Caco-2 (cell line): ENCODE measurements around the gene ASAP2. TPM values are rescaled to one million over a fixed set of nuclear protein-coding genes. Genes with fewer than 3 reads are reported as not detected.

Experiments
- BruUV-seq: library from RNA; stranded (reverse); fragments of 400-500 nt; replicated peaks from 2 replicates; lab custom pipeline; 2021; lab: Mats Ljungman, UMichigan
- CTCF ChIA-PET: fragments of 300-600 bp; sonication (Branson Sonifier 250); formaldehyde crosslinking; loops from one replicate; lab custom pipeline; 2022; ENCODE audit warnings: antibody characterized with exemption; lab: Charles Lee
- POLR2A ChIA-PET: fragments of 300-600 bp; sonication (Branson Sonifier 250); formaldehyde crosslinking; loops from one replicate; lab custom pipeline; 2022; ENCODE audit warnings: antibody characterized with exemption; lab: Charles Lee
- DNase-seq, 2 experiments: peaks; one replicate each; pipeline versions ENCODE4 v3.0.0 to v3.0.0-alpha.2; 2020 to 2022
- H3K27me3 ChIP-seq: replicated peaks from 2 replicates; pipeline ENCODE4 v1.6.0; 2011; ENCODE audit warnings: low read length; ENCODE audit not compliant: control insufficient read depth, insufficient read depth
- H3K36me3 ChIP-seq: 2 replicates; pipeline ENCODE4 v1.5.1; 2011; ENCODE audit warnings: low read length; ENCODE audit not compliant: control insufficient read depth, insufficient read depth
- H3K4me1 ChIP-seq: fragments of 250-450 bp; sonication (Bioruptor Pico); 2 replicates; pipeline ENCODE4 v1.5.1; 2020; ENCODE audit warnings: mild to moderate bottlenecking
- H3K4me3 ChIP-seq: 2 replicates; pipeline ENCODE4 v1.5.1; 2011; ENCODE audit warnings: low read depth, mild to moderate bottlenecking, control low read depth, low read length
- H3K9me3 ChIP-seq: fragments of 250-450 bp; sonication (Bioruptor Pico); 2 replicates; pipeline ENCODE4 v1.5.1; 2020; ENCODE audit warnings: mild to moderate bottlenecking, moderate library complexity
- H3K27ac Mint-ChIP-seq: one replicate; pipeline ENCODE4 v1.8.0; 2022; ENCODE audit warnings: mixed read lengths; ENCODE audit not compliant: unreplicated experiment
- H3K27me3 Mint-ChIP-seq: one replicate; pipeline ENCODE4 v1.8.0; 2022; ENCODE audit warnings: mixed read lengths; ENCODE audit not compliant: insufficient read depth, unreplicated experiment
- H3K36me3 Mint-ChIP-seq: one replicate; pipeline ENCODE4 v1.8.0; 2022; ENCODE audit warnings: mild to moderate bottlenecking, mixed read lengths; ENCODE audit not compliant: insufficient read depth, unreplicated experiment
- H3K4me1 Mint-ChIP-seq: one replicate; pipeline ENCODE4 v1.8.0; 2022; ENCODE audit warnings: low read depth, mixed read lengths; ENCODE audit not compliant: unreplicated experiment
- H3K4me3 Mint-ChIP-seq: one replicate; pipeline ENCODE4 v1.8.0; 2022; ENCODE audit warnings: mild to moderate bottlenecking, moderate library complexity, mixed read lengths; ENCODE audit not compliant: unreplicated experiment
- H3K9me3 Mint-ChIP-seq: one replicate; pipeline ENCODE4 v1.8.0; 2022; ENCODE audit warnings: mixed read lengths; ENCODE audit not compliant: unreplicated experiment
- CTCF ChIP-seq, 2 experiments: fragments of 200-600 bp in 1 of 2; IDR thresholded peaks; 1 replicate in 1 of 2; 2 replicates in 1 of 2; pipeline versions ENCODE4 v1.5.1 to v1.8.0; 2011 to 2022; ENCODE audit warnings: antibody characterized with exemption in 1 of 2, control low read depth in 1 of 2, inconsistent platforms in 1 of 2, low read depth in 1 of 2, low read length in 1 of 2, mild to moderate bottlenecking in 1 of 2, moderate library complexity in 1 of 2; ENCODE audit not compliant: insufficient read depth in 1 of 2, severe bottlenecking in 1 of 2, unreplicated experiment in 1 of 2
- intact Hi-C: fragments of 100-400 bp; cut with micrococcal nuclease; formaldehyde crosslinking; loops from one replicate; pipeline ENCODE4 v1.10.0; 2022; ENCODE audit not compliant: unreplicated experiment
- total RNA-seq: library from RNA; stranded (reverse); gene quantifications from 2 replicates; pipeline ENCODE4 v1.2.3, GENCODE V29; 2022

The ASAP2 gene
- total RNA-seq, 1 experiment from 2014 or later: 25.6 TPM

- Histone ChIP-seq H3K4me3 (no peak overlapping the region), H3K27me3 (no peaks in the 10 kb centered on the region), H3K4me1 (peaks cover 41% of the 10 kb centered on the region), H3K36me3 (0 out of 2 replicates have a peak, but pooled peaks cover 1% of the 10 kb centered on the region), H3K9me3 (no peaks in the 10 kb centered on the region)
- BruUV-seq: no TSS peak
- intact Hi-C loops: no loop called here
- no peak for TF ChIP-seq CTCF (IDR thresholded peaks at IDR 0.05; ENCODE audit: insufficient read depth in 1 of 2, low read depth in 1 of 2, low read length in 1 of 2, severe bottlenecking in 1 of 2, unreplicated experiment in 1 of 2)
- no peak for DNase-seq
- H3K36me3 Mint-ChIP-seq: peaks cover 12% of the 10 kb centered on the region
- no peaks in the 10 kb centered on the region for H3K9me3 Mint-ChIP-seq
- peak overlapping the region; percentile 35 for H3K4me3 Mint-ChIP-seq
- peaks cover 36% of the 10 kb centered on the region for H3K4me1 Mint-ChIP-seq
- POLR2A ChIA-PET: no interaction called here
- peak overlapping the region; percentile 38 for H3K27ac Mint-ChIP-seq
- CTCF ChIA-PET: interaction anchor here (0.6 to 1.9 kb wide), 3 partner anchors 34 to 121 kb away, joined by 3 to 5 read pairs (median 4); no protein-coding TSS in a partner anchor
- H3K27me3 Mint-ChIP-seq: no peaks in the 10 kb centered on the region
These were observed 6.2 kb downstream of the ASAP2 start for GRCh38 chr2:9212661-9213411.

GRCh38 chr2:9213477-9214051 is 7.0 kb downstream of the ASAP2 start:
- intact Hi-C loops: no loop called here
- ChIA-PET POLR2A (no interaction called here), CTCF (interaction anchor here (0.6 to 1.9 kb wide), 2 partner anchors 45 to 120 kb away, joined by 4 to 5 read pairs; no protein-coding TSS in a partner anchor)
- Mint-ChIP-seq H3K27ac (peak overlapping the region; percentile 38), H3K36me3 (peaks cover 14% of the 10 kb centered on the region), H3K4me1 (peaks cover 29% of the 10 kb centered on the region), H3K4me3 (no peak overlapping the region), H3K9me3 (no peaks in the 10 kb centered on the region), H3K27me3 (no peaks in the 10 kb centered on the region)
- Histone ChIP-seq H3K36me3 (0 out of 2 replicates have a peak, but pooled peaks cover 1% of the 10 kb centered on the region), H3K9me3 (no peaks in the 10 kb centered on the region), H3K27me3 (no peaks in the 10 kb centered on the region), H3K4me1 (peaks cover 39% of the 10 kb centered on the region), H3K4me3 (no peak overlapping the region)
- BruUV-seq: no TSS peak
- no peak for TF ChIP-seq CTCF (IDR thresholded peaks at IDR 0.05; ENCODE audit: insufficient read depth in 1 of 2, low read depth in 1 of 2, low read length in 1 of 2, severe bottlenecking in 1 of 2, unreplicated experiment in 1 of 2)
- DNase-seq: no peak

DNA sequence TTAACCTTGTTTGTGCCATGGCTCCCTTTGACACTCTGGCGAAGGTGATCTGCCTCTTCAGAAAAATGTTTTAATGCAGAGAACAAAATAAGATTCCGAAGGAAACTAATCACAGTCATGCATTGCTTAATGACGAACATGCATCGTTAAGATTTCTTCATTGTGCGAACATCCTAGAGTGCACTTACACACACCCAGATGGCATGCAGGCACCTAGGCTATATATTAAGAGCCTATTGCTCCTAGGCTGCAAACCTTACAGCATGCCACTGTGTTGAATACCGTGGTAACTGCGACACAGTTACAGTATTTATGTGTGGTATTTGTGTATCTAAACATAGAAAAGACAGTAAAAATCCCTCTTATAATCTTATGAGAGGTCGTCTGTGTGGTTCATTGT is 8.3 kb downstream of the ASAP2 start:
- DNase-seq: no peak
- H3K9me3 Mint-ChIP-seq: no peaks in the 10 kb centered on the region
- intact Hi-C loops: no loop called here
- Histone ChIP-seq H3K4me3 (no peak overlapping the region), H3K4me1 (peaks cover 26% of the 10 kb centered on the region), H3K36me3 (0 out of 2 replicates have a peak, but pooled peaks cover 1% of the 10 kb centered on the region), H3K27me3 (no peaks in the 10 kb centered on the region), H3K9me3 (no peaks in the 10 kb centered on the region)
- H3K4me1 Mint-ChIP-seq: peaks cover 29% of the 10 kb centered on the region
- no peak for TF ChIP-seq CTCF (IDR thresholded peaks at IDR 0.05; ENCODE audit: insufficient read depth in 1 of 2, low read depth in 1 of 2, low read length in 1 of 2, severe bottlenecking in 1 of 2, unreplicated experiment in 1 of 2)
- no peak overlapping the region for H3K4me3 Mint-ChIP-seq
- POLR2A ChIA-PET: no interaction called here
- H3K27ac Mint-ChIP-seq: no peak overlapping the region
- CTCF ChIA-PET: no interaction called here
- H3K27me3 Mint-ChIP-seq: no peaks in the 10 kb centered on the region
- BruUV-seq: no TSS peak
- H3K36me3 Mint-ChIP-seq: peaks cover 14% of the 10 kb centered on the region
